MM.1S (cell line): ENCODE results near the gene SLC35D1.

Experiments
- CTCF ChIP-seq: fragments of 300-600 bp; sonication (generic); IDR thresholded peaks from 2 replicates; pipeline ENCODE4 v1.5.1; 2016; ENCODE audit warnings: antibody characterized with exemption, low read length, mixed read lengths
- EZH2 ChIP-seq: fragments of 300-600 bp; sonication (generic); optimal IDR thresholded peaks from 2 replicates; pipeline ENCODE3; 2017; ENCODE audit warnings: low read depth, mild to moderate bottlenecking, antibody characterized with exemption, low read length, mixed read lengths
- EZH2phosphoT487 ChIP-seq: fragments of 300-600 bp; sonication (generic); IDR thresholded peaks from 2 replicates; pipeline ENCODE4 v1.6.1; 2018; ENCODE audit warnings: antibody characterized with exemption, low read length

GRCh38 chr1:67053535-67053784, 488 bp downstream of the SLC35D1 start:
- TF ChIP-seq CTCF = no peak
- TF ChIP-seq EZH2phosphoT487 = no peak
- no peak for TF ChIP-seq EZH2
